IMR-90 (cell line): Measurements from ENCODE around the gene ABCA2. TPM values are rescaled to one million over a fixed set of nuclear protein-coding genes. Genes with fewer than 3 reads are reported as not detected.

Source experiments
- ATAC-seq: fragments of 200-7000 bp; cut with Tn5 transposase; 2 replicates; pipeline ENCODE4 v1.9.1; 2020; ENCODE audit warnings: low read depth, mild to moderate bottlenecking, moderate library complexity
- BruUV-seq: library from RNA; stranded (reverse); fragments of 400-500 nt; replicated peaks from 2 replicates; lab custom pipeline; 2021; lab: Mats Ljungman, UMichigan
- CTCF ChIA-PET: fragments of 300-600 bp; formaldehyde crosslinking; extraction: SDS; loops from one replicate; lab custom pipeline; 2021; ENCODE audit warnings: antibody characterized with exemption; lab: Yijun Ruan, JAX
- POLR2A ChIA-PET: fragments of 300-600 bp; sonication (Branson Sonifier 250); formaldehyde crosslinking; loops from one replicate; lab custom pipeline; 2022; ENCODE audit warnings: antibody characterized with exemption; ENCODE audit not compliant: unreplicated experiment; lab: Charles Lee
- DNase-seq: peaks from one replicate; pipeline ENCODE4 v3.0.0; 2013
- H2AFZ ChIP-seq: replicated peaks from 2 replicates; pipeline ENCODE3; 2013; ENCODE audit warnings: low read length, mild to moderate bottlenecking; ENCODE audit not compliant: poor library complexity
- H2AK5ac ChIP-seq: 2 replicates; pipeline ENCODE4 v1.6.1; 2013; ENCODE audit warnings: low read depth, low read length, inconsistent platforms
- H2AK9ac ChIP-seq: replicated peaks from 2 replicates; pipeline ENCODE3; 2013; ENCODE audit warnings: mild to moderate bottlenecking, low read depth, low read length, moderate library complexity; ENCODE audit not compliant: poor library complexity
- H2BK120ac ChIP-seq: 2 replicates; pipeline ENCODE4 v1.6.1; 2013; ENCODE audit warnings: low read depth, low read length, inconsistent platforms
- H2BK15ac ChIP-seq: 3 replicates; pipeline ENCODE4 v1.6.1; 2013; ENCODE audit warnings: low read depth, low read length, inconsistent platforms
- H2BK20ac ChIP-seq: 2 replicates; pipeline ENCODE4 v1.6.1; 2013; ENCODE audit warnings: low read depth, mild to moderate bottlenecking, inconsistent platforms, low read length, moderate library complexity
- H2BK5ac ChIP-seq: 2 replicates; pipeline ENCODE4 v1.6.1; 2013; ENCODE audit warnings: mild to moderate bottlenecking, low read depth, low read length, inconsistent platforms; ENCODE audit not compliant: poor library complexity, severe bottlenecking
- H3K14ac ChIP-seq: replicated peaks from 2 replicates; pipeline ENCODE4 v1.6.1; 2013; ENCODE audit warnings: low read depth, low read length, inconsistent platforms
- H3K18ac ChIP-seq: 2 replicates; pipeline ENCODE4 v1.6.1; 2013; ENCODE audit warnings: low read depth, low read length, control low read depth
- H3K23ac ChIP-seq: 2 replicates; pipeline ENCODE4 v1.6.1; 2013; ENCODE audit warnings: low read depth, low read length, inconsistent platforms
- H3K27ac ChIP-seq: 2 replicates; pipeline ENCODE4 v1.5.1; 2013; ENCODE audit warnings: mild to moderate bottlenecking, control low read depth, low read length; ENCODE audit not compliant: insufficient read depth
- H3K27me3 ChIP-seq: 2 replicates; pipeline ENCODE4 v1.6.1; 2013; ENCODE audit warnings: low read length; ENCODE audit not compliant: control insufficient read depth, insufficient read depth
- H3K36me3 ChIP-seq: 2 replicates; pipeline ENCODE4 v1.6.1; 2013; ENCODE audit warnings: low read length, mixed read lengths; ENCODE audit not compliant: control insufficient read depth, insufficient read depth
- H3K4ac ChIP-seq: 2 replicates; pipeline ENCODE4 v1.6.1; 2013; ENCODE audit warnings: low read depth, low read length, inconsistent platforms
- H3K4me1 ChIP-seq: 2 replicates; pipeline ENCODE4 v1.6.1; 2013; ENCODE audit warnings: low read length, mixed read lengths; ENCODE audit not compliant: control insufficient read depth, insufficient read depth
- H3K4me2 ChIP-seq: 2 replicates; pipeline ENCODE4 v1.6.1; 2013; ENCODE audit warnings: low read depth, mild to moderate bottlenecking, control low read depth, low read length, moderate library complexity
- H3K4me3 ChIP-seq: 2 replicates; pipeline ENCODE4 v1.5.1; 2013; ENCODE audit warnings: low read depth, mild to moderate bottlenecking, control low read depth, low read length, moderate library complexity; ENCODE audit not compliant: insufficient read depth
- H3K56ac ChIP-seq: 2 replicates; pipeline ENCODE4 v1.6.1; 2013; ENCODE audit warnings: low read length, inconsistent platforms; ENCODE audit not compliant: insufficient read depth; ENCODE audit errors: extremely low read depth
- H3K79me1 ChIP-seq, 2 experiments: 2 replicates each; pipeline ENCODE4 v1.6.1; 2013; ENCODE audit warnings: low read length in 2 of 2, inconsistent platforms in 1 of 2, low read depth in 1 of 2
- H3K9ac ChIP-seq: 2 replicates; pipeline ENCODE4 v1.6.1; 2013; ENCODE audit warnings: low read depth, low read length, control low read depth
- H3K9me1 ChIP-seq: 2 replicates; pipeline ENCODE4 v1.6.1; 2013; ENCODE audit warnings: low read length, inconsistent platforms; ENCODE audit not compliant: insufficient read depth
- H3K9me3 ChIP-seq: 2 replicates; pipeline ENCODE4 v1.6.1; 2013; ENCODE audit warnings: low read length; ENCODE audit not compliant: control insufficient read depth, insufficient read depth
- H4K20me1 ChIP-seq: 2 replicates; pipeline ENCODE4 v1.6.1; 2013; ENCODE audit warnings: low read length, inconsistent platforms; ENCODE audit not compliant: insufficient read depth
- H4K5ac ChIP-seq: 2 replicates; pipeline ENCODE4 v1.6.1; 2013; ENCODE audit warnings: mild to moderate bottlenecking, low read depth, low read length, control low read depth
- H4K8ac ChIP-seq, 2 experiments: 2 replicates each; pipeline ENCODE4 v1.6.1; 2013; ENCODE audit warnings: low read depth in 2 of 2, low read length in 2 of 2, control low read depth in 1 of 2, inconsistent platforms in 1 of 2
- H4K91ac ChIP-seq: 2 replicates; pipeline ENCODE4 v1.6.1; 2013; ENCODE audit warnings: low read depth, low read length, inconsistent platforms; ENCODE audit not compliant: insufficient read depth
- WGBS, 2 experiments: methylation state at CpG; one replicate each; pipeline versions ENCODE4 v1.1.5 to v1.1.7; 2013; ENCODE audit warnings: missing lambda C conversion rate in 2 of 2; ENCODE audit not compliant: insufficient read length in 1 of 2; ENCODE audit errors: extremely low coverage in 2 of 2; 5-methylcytosine and 5-hydroxymethylcytosine counted together
- dilution Hi-C: fragments of 300-500 bp; cut with HindIII; formaldehyde crosslinking; loops from one replicate; pipeline ENCODE4 v1.14.3; 2018; ENCODE audit warnings: low sequenced_read_pairs; ENCODE audit not compliant: unreplicated experiment
- in situ Hi-C: fragments of 300-500 bp; cut with MboI; formaldehyde crosslinking; loops from 3 replicates; pipeline ENCODE4 v1.14.3; 2019; ENCODE audit warnings: low sequenced_read_pairs, inconsistent platforms, mixed read lengths
- intact Hi-C: fragments of 100-400 bp; cut with micrococcal nuclease; formaldehyde crosslinking; loops from 2 replicates; pipeline ENCODE4 v1.10.0; 2022
- polyA plus RNA-seq, 3 experiments: library from polyadenylated mRNA; depleted of rRNA; stranded (reverse); fragments of >200 nt; gene quantifications; 2 replicates each; pipeline ENCODE4 v1.2.3, GENCODE V29; 2012; ENCODE audit warnings: low replicate concordance in 1 of 3
- total RNA-seq: library from RNA; depleted of rRNA; stranded (reverse); fragments of >200 nt; gene quantifications from 2 replicates; pipeline ENCODE4 v1.2.3, GENCODE V29; 2012
- TF ChIP-seq, protein P1 (sequence below): conservative IDR thresholded peaks from 2 replicates; pipeline ENCODE4 v1.5.1; 2012; ENCODE audit warnings: mild to moderate bottlenecking, low read depth, low read length, improper control_type of control experiment

The ABCA2 gene
- total and polyA plus RNA-seq, 2 of the 4 experiments (the other 2 are of a cell fraction) = 3.8 to 46.0 TPM

DNA sequence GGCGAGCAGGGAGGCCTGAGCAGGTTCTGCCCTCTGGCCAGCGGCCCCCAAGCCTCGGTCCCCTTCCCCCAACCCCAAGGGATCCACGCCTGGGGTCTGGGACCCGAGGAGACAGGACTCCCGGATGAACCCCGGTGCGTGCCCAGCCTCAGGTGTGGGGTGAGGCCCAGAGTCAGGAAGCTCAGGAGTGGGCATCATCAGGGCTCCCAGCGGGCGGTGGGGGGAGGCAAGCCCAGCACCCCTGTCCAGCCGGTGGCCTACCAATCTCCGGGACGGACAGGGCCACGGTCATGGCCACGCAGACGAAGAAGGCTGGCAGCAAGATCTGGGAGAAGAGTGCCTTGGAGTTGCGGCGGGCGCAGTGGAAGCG lies 14.5 kb downstream of the ABCA2 start:
- no peak overlapping the region for H3K18ac ChIP-seq
- H3K4ac ChIP-seq = no peak overlapping the region
- no peak overlapping the region for H3K4me3 ChIP-seq
- H2BK15ac ChIP-seq = no peak overlapping the region
- DNase-seq (no peak), ATAC-seq (no peak)
- BruUV-seq = no TSS peak
- dilution Hi-C loops (no loop called here), intact Hi-C loops (no loop called here), in situ Hi-C loops (no loop called here)
- TF ChIP-seq, protein P1, sequence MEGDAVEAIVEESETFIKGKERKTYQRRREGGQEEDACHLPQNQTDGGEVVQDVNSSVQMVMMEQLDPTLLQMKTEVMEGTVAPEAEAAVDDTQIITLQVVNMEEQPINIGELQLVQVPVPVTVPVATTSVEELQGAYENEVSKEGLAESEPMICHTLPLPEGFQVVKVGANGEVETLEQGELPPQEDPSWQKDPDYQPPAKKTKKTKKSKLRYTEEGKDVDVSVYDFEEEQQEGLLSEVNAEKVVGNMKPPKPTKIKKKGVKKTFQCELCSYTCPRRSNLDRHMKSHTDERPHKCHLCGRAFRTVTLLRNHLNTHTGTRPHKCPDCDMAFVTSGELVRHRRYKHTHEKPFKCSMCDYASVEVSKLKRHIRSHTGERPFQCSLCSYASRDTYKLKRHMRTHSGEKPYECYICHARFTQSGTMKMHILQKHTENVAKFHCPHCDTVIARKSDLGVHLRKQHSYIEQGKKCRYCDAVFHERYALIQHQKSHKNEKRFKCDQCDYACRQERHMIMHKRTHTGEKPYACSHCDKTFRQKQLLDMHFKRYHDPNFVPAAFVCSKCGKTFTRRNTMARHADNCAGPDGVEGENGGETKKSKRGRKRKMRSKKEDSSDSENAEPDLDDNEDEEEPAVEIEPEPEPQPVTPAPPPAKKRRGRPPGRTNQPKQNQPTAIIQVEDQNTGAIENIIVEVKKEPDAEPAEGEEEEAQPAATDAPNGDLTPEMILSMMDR = no peak
- no peaks in the 10 kb centered on the region for H3K27me3 ChIP-seq
- H4K20me1 ChIP-seq = no peaks in the 10 kb centered on the region
- no peak overlapping the region for H3K23ac ChIP-seq
- H3K4me2 ChIP-seq = no peak overlapping the region
- no peak overlapping the region for H3K56ac ChIP-seq
- CTCF ChIA-PET = no interaction called here
- 98% methylated on average over 8 of the region's 20 CpGs; no CpG with 5 or more reads in 1 of the 2 experiments for WGBS, 2 experiments
- H3K79me1 ChIP-seq = no peaks in the 10 kb centered on the region
- no peak overlapping the region for H2AFZ ChIP-seq
- H2BK120ac ChIP-seq = no peak overlapping the region
- H2AK9ac ChIP-seq = no peak overlapping the region
- POLR2A ChIA-PET = no interaction called here
- no peak overlapping the region for H2AK5ac ChIP-seq
- no peak overlapping the region for H2BK5ac ChIP-seq
- no peaks in the 10 kb centered on the region for H3K9me3 ChIP-seq
- peaks cover 48% of the 10 kb centered on the region for H3K36me3 ChIP-seq
- no peak overlapping the region for H4K5ac ChIP-seq
- H3K9ac ChIP-seq = no peak overlapping the region
- no peak overlapping the region for H3K27ac ChIP-seq
- no peak overlapping the region for H3K14ac ChIP-seq
- no peak overlapping the region for H4K91ac ChIP-seq
- no peaks in the 10 kb centered on the region for H3K4me1 ChIP-seq
- no peak overlapping the region for H2BK20ac ChIP-seq
- no peaks in the 10 kb centered on the region for H3K9me1 ChIP-seq
- H4K8ac ChIP-seq = no peak overlapping the region
